IMR-90 (cell line): Measurements from ENCODE around the gene FTHL17. TPM values are rescaled to one million over a fixed set of nuclear protein-coding genes. Genes with fewer than 3 reads are reported as not detected.

ENCODE experiments used
- ATAC-seq: fragments of 200-7000 bp; cut with Tn5 transposase; 2 replicates; pipeline ENCODE4 v1.9.1; 2020; ENCODE audit warnings: low read depth, mild to moderate bottlenecking, moderate library complexity
- BruUV-seq: library from RNA; stranded (reverse); fragments of 400-500 nt; replicated peaks from 2 replicates; lab custom pipeline; 2021; lab: Mats Ljungman, UMichigan
- CTCF ChIA-PET: fragments of 300-600 bp; formaldehyde crosslinking; extraction: SDS; loops from one replicate; lab custom pipeline; 2021; ENCODE audit warnings: antibody characterized with exemption; lab: Yijun Ruan, JAX
- POLR2A ChIA-PET: fragments of 300-600 bp; sonication (Branson Sonifier 250); formaldehyde crosslinking; loops from one replicate; lab custom pipeline; 2022; ENCODE audit warnings: antibody characterized with exemption; ENCODE audit not compliant: unreplicated experiment; lab: Charles Lee
- DNase-seq: peaks from one replicate; pipeline ENCODE4 v3.0.0; 2013
- H2AFZ ChIP-seq: replicated peaks from 2 replicates; pipeline ENCODE3; 2013; ENCODE audit warnings: low read length, mild to moderate bottlenecking; ENCODE audit not compliant: poor library complexity
- H2AK5ac ChIP-seq: 2 replicates; pipeline ENCODE4 v1.6.1; 2013; ENCODE audit warnings: low read depth, low read length, inconsistent platforms
- H2AK9ac ChIP-seq: replicated peaks from 2 replicates; pipeline ENCODE3; 2013; ENCODE audit warnings: mild to moderate bottlenecking, low read depth, low read length, moderate library complexity; ENCODE audit not compliant: poor library complexity
- H2BK120ac ChIP-seq: 2 replicates; pipeline ENCODE4 v1.6.1; 2013; ENCODE audit warnings: low read depth, low read length, inconsistent platforms
- H2BK15ac ChIP-seq: 3 replicates; pipeline ENCODE4 v1.6.1; 2013; ENCODE audit warnings: low read depth, low read length, inconsistent platforms
- H2BK20ac ChIP-seq: 2 replicates; pipeline ENCODE4 v1.6.1; 2013; ENCODE audit warnings: low read depth, mild to moderate bottlenecking, inconsistent platforms, low read length, moderate library complexity
- H2BK5ac ChIP-seq: 2 replicates; pipeline ENCODE4 v1.6.1; 2013; ENCODE audit warnings: mild to moderate bottlenecking, low read depth, low read length, inconsistent platforms; ENCODE audit not compliant: poor library complexity, severe bottlenecking
- H3K14ac ChIP-seq: replicated peaks from 2 replicates; pipeline ENCODE4 v1.6.1; 2013; ENCODE audit warnings: low read depth, low read length, inconsistent platforms
- H3K18ac ChIP-seq: 2 replicates; pipeline ENCODE4 v1.6.1; 2013; ENCODE audit warnings: low read depth, low read length, control low read depth
- H3K23ac ChIP-seq: 2 replicates; pipeline ENCODE4 v1.6.1; 2013; ENCODE audit warnings: low read depth, low read length, inconsistent platforms
- H3K27ac ChIP-seq: 2 replicates; pipeline ENCODE4 v1.5.1; 2013; ENCODE audit warnings: mild to moderate bottlenecking, control low read depth, low read length; ENCODE audit not compliant: insufficient read depth
- H3K27me3 ChIP-seq: 2 replicates; pipeline ENCODE4 v1.6.1; 2013; ENCODE audit warnings: low read length; ENCODE audit not compliant: control insufficient read depth, insufficient read depth
- H3K36me3 ChIP-seq: 2 replicates; pipeline ENCODE4 v1.6.1; 2013; ENCODE audit warnings: low read length, mixed read lengths; ENCODE audit not compliant: control insufficient read depth, insufficient read depth
- H3K4ac ChIP-seq: 2 replicates; pipeline ENCODE4 v1.6.1; 2013; ENCODE audit warnings: low read depth, low read length, inconsistent platforms
- H3K4me1 ChIP-seq: 2 replicates; pipeline ENCODE4 v1.6.1; 2013; ENCODE audit warnings: low read length, mixed read lengths; ENCODE audit not compliant: control insufficient read depth, insufficient read depth
- H3K4me2 ChIP-seq: 2 replicates; pipeline ENCODE4 v1.6.1; 2013; ENCODE audit warnings: low read depth, mild to moderate bottlenecking, control low read depth, low read length, moderate library complexity
- H3K4me3 ChIP-seq: 2 replicates; pipeline ENCODE4 v1.5.1; 2013; ENCODE audit warnings: low read depth, mild to moderate bottlenecking, control low read depth, low read length, moderate library complexity; ENCODE audit not compliant: insufficient read depth
- H3K56ac ChIP-seq: 2 replicates; pipeline ENCODE4 v1.6.1; 2013; ENCODE audit warnings: low read length, inconsistent platforms; ENCODE audit not compliant: insufficient read depth; ENCODE audit errors: extremely low read depth
- H3K79me1 ChIP-seq, 2 experiments: 2 replicates each; pipeline ENCODE4 v1.6.1; 2013; ENCODE audit warnings: low read length in 2 of 2, inconsistent platforms in 1 of 2, low read depth in 1 of 2
- H3K9ac ChIP-seq: 2 replicates; pipeline ENCODE4 v1.6.1; 2013; ENCODE audit warnings: low read depth, low read length, control low read depth
- H3K9me1 ChIP-seq: 2 replicates; pipeline ENCODE4 v1.6.1; 2013; ENCODE audit warnings: low read length, inconsistent platforms; ENCODE audit not compliant: insufficient read depth
- H3K9me3 ChIP-seq: 2 replicates; pipeline ENCODE4 v1.6.1; 2013; ENCODE audit warnings: low read length; ENCODE audit not compliant: control insufficient read depth, insufficient read depth
- H4K20me1 ChIP-seq: 2 replicates; pipeline ENCODE4 v1.6.1; 2013; ENCODE audit warnings: low read length, inconsistent platforms; ENCODE audit not compliant: insufficient read depth
- H4K5ac ChIP-seq: 2 replicates; pipeline ENCODE4 v1.6.1; 2013; ENCODE audit warnings: mild to moderate bottlenecking, low read depth, low read length, control low read depth
- H4K8ac ChIP-seq, 2 experiments: 2 replicates each; pipeline ENCODE4 v1.6.1; 2013; ENCODE audit warnings: low read depth in 2 of 2, low read length in 2 of 2, control low read depth in 1 of 2, inconsistent platforms in 1 of 2
- H4K91ac ChIP-seq: 2 replicates; pipeline ENCODE4 v1.6.1; 2013; ENCODE audit warnings: low read depth, low read length, inconsistent platforms; ENCODE audit not compliant: insufficient read depth
- FOS ChIP-seq: fragments of 150-350 bp; IDR thresholded peaks from 2 replicates; pipeline ENCODE4 v1.6.1; 2016; ENCODE audit warnings: low read depth, low read length
- MAFK ChIP-seq: IDR thresholded peaks from 2 replicates; pipeline ENCODE4 v1.6.1; 2012; ENCODE audit warnings: low read depth, low read length, improper control_type of control experiment
- MAZ ChIP-seq: IDR thresholded peaks from 2 replicates; pipeline ENCODE4 v1.6.1; 2012; ENCODE audit warnings: low read depth, mild to moderate bottlenecking, low read length, improper control_type of control experiment, moderate library complexity, borderline replicate concordance
- MXI1 ChIP-seq: IDR thresholded peaks from 2 replicates; pipeline ENCODE4 v1.6.1; 2012; ENCODE audit warnings: low read depth, mild to moderate bottlenecking, low read length, moderate library complexity, borderline replicate concordance
- NFE2L2 ChIP-seq: fragments of 150-350 bp; IDR thresholded peaks from 2 replicates; pipeline ENCODE4 v1.6.1; 2016; ENCODE audit warnings: low read depth, mild to moderate bottlenecking, low read length
- POLR2A ChIP-seq: IDR thresholded peaks from 2 replicates; pipeline ENCODE4 v1.6.1; 2012; ENCODE audit warnings: mild to moderate bottlenecking, low read depth, low read length
- RAD21 ChIP-seq: IDR thresholded peaks from 2 replicates; pipeline ENCODE4 v1.6.1; 2012; ENCODE audit warnings: low read length, improper control_type of control experiment
- RCOR1 ChIP-seq: IDR thresholded peaks from 2 replicates; pipeline ENCODE4 v1.6.1; 2012; ENCODE audit warnings: mild to moderate bottlenecking, low read length, improper control_type of control experiment; ENCODE audit not compliant: insufficient replicate concordance
- SMC3 ChIP-seq: fragments of 150-350 bp; IDR thresholded peaks from 2 replicates; pipeline ENCODE4 v1.6.1; 2016; ENCODE audit warnings: low read depth, mild to moderate bottlenecking, antibody characterized with exemption, low read length, moderate library complexity
- WGBS, 2 experiments: methylation state at CpG; one replicate each; pipeline versions ENCODE4 v1.1.5 to v1.1.7; 2013; ENCODE audit warnings: missing lambda C conversion rate in 2 of 2; ENCODE audit not compliant: insufficient read length in 1 of 2; ENCODE audit errors: extremely low coverage in 2 of 2; 5-methylcytosine and 5-hydroxymethylcytosine counted together
- dilution Hi-C: fragments of 300-500 bp; cut with HindIII; formaldehyde crosslinking; loops from one replicate; pipeline ENCODE4 v1.14.3; 2018; ENCODE audit warnings: low sequenced_read_pairs; ENCODE audit not compliant: unreplicated experiment
- in situ Hi-C: fragments of 300-500 bp; cut with MboI; formaldehyde crosslinking; loops from 3 replicates; pipeline ENCODE4 v1.14.3; 2019; ENCODE audit warnings: low sequenced_read_pairs, inconsistent platforms, mixed read lengths
- intact Hi-C: fragments of 100-400 bp; cut with micrococcal nuclease; formaldehyde crosslinking; loops from 2 replicates; pipeline ENCODE4 v1.10.0; 2022
- polyA plus RNA-seq, 3 experiments: library from polyadenylated mRNA; depleted of rRNA; stranded (reverse); fragments of >200 nt; gene quantifications; 2 replicates each; pipeline ENCODE4 v1.2.3, GENCODE V29; 2012; ENCODE audit warnings: low replicate concordance in 1 of 3
- total RNA-seq: library from RNA; depleted of rRNA; stranded (reverse); fragments of >200 nt; gene quantifications from 2 replicates; pipeline ENCODE4 v1.2.3, GENCODE V29; 2012
- TF ChIP-seq, protein P1 (sequence below): fragments of 150-350 bp; IDR thresholded peaks from 2 replicates; pipeline ENCODE4 v1.6.1; 2016; ENCODE audit warnings: low read depth, mild to moderate bottlenecking, low read length, moderate library complexity, borderline replicate concordance
- TF ChIP-seq, protein P2 (sequence below): conservative IDR thresholded peaks from 2 replicates; pipeline ENCODE4 v1.5.1; 2012; ENCODE audit warnings: mild to moderate bottlenecking, low read depth, low read length, improper control_type of control experiment

FTHL17 gene
- total and polyA plus RNA-seq, 2 of the 4 experiments (the other 2 are of a cell fraction): not detected

DNA sequence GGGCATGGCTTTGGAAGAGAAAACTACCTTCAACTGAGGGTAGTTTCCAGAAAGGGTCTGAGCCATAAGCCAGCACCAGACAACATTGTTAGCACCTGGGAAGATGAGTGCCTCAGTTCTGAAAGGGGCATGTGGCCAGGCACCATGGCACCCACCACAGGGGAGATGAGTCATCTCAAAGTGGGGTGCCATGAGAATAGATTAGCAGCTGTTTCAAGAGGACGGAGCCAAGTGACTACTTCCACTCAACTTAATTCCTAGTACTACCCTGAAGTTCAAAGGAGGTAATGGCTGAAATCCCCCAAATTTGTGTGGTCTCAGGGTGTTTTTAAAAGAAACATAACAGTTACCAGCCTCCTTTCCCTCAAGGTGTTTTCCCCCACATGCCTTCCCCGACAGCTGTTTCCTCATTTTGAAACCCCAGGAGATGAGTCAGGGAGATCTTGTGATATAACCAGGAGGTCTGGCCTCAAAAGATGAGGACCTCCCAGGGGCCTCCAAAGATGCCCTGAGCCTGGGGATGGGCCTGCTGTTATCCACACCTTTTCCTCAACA is 27.8 kb upstream of the FTHL17 start:
- Histone ChIP-seq H2AFZ (no peak overlapping the region), H3K14ac (no peak overlapping the region), H3K56ac (no peak overlapping the region), H2BK120ac (no peak overlapping the region), H3K27me3 (no peaks in the 10 kb centered on the region), H3K4ac (no peak overlapping the region), H3K23ac (no peak overlapping the region), H3K9ac (no peak overlapping the region), H3K4me3 (no peak overlapping the region), H3K4me1 (no peaks in the 10 kb centered on the region), H3K4me2 (no peak overlapping the region), H3K9me1 (no peaks in the 10 kb centered on the region), H4K5ac (no peak overlapping the region), H3K36me3 (no peaks in the 10 kb centered on the region), H4K20me1 (no peaks in the 10 kb centered on the region), H4K91ac (no peak overlapping the region), H3K9me3 (no peaks in the 10 kb centered on the region), H2BK5ac (no peak overlapping the region), H3K79me1 (no peaks in the 10 kb centered on the region), H2AK5ac (no peak overlapping the region), H4K8ac (no peak overlapping the region), H2BK15ac (no peak overlapping the region), H3K18ac (no peak overlapping the region), H2BK20ac (no peak overlapping the region), H2AK9ac (no peak overlapping the region), H3K27ac (no peak overlapping the region)
- intact Hi-C loops (loop anchor here (5.0 kb wide), 1 partner anchor 608 kb away; no protein-coding TSS in a partner anchor), dilution Hi-C loops (no loop called here), in situ Hi-C loops (no loop called here)
- POLR2A ChIA-PET: no interaction called here
- ATAC-seq: no peak
- no TSS peak for BruUV-seq
- CTCF ChIA-PET: no interaction called here
- DNase-seq: no peak
- no peak for TF ChIP-seq FOS
- TF ChIP-seq, protein P1, sequence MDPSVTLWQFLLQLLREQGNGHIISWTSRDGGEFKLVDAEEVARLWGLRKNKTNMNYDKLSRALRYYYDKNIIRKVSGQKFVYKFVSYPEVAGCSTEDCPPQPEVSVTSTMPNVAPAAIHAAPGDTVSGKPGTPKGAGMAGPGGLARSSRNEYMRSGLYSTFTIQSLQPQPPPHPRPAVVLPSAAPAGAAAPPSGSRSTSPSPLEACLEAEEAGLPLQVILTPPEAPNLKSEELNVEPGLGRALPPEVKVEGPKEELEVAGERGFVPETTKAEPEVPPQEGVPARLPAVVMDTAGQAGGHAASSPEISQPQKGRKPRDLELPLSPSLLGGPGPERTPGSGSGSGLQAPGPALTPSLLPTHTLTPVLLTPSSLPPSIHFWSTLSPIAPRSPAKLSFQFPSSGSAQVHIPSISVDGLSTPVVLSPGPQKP: no peak
- no peak for TF ChIP-seq MAZ
- no peak for TF ChIP-seq SMC3
- TF ChIP-seq, protein P2, sequence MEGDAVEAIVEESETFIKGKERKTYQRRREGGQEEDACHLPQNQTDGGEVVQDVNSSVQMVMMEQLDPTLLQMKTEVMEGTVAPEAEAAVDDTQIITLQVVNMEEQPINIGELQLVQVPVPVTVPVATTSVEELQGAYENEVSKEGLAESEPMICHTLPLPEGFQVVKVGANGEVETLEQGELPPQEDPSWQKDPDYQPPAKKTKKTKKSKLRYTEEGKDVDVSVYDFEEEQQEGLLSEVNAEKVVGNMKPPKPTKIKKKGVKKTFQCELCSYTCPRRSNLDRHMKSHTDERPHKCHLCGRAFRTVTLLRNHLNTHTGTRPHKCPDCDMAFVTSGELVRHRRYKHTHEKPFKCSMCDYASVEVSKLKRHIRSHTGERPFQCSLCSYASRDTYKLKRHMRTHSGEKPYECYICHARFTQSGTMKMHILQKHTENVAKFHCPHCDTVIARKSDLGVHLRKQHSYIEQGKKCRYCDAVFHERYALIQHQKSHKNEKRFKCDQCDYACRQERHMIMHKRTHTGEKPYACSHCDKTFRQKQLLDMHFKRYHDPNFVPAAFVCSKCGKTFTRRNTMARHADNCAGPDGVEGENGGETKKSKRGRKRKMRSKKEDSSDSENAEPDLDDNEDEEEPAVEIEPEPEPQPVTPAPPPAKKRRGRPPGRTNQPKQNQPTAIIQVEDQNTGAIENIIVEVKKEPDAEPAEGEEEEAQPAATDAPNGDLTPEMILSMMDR: no peak
- TF ChIP-seq NFE2L2: no peak
- TF ChIP-seq MAFK: no peak
- TF ChIP-seq RCOR1: no peak
- TF ChIP-seq MXI1: no peak
- TF ChIP-seq POLR2A: no peak
- TF ChIP-seq RAD21: no peak
- WGBS, 2 experiments: no CpG with 5 or more reads among the region's 2 CpGs
